IPS DF 4.7 (cell line): Measurements from ENCODE around the gene AATF.

Experiments
- DNase-seq: peaks from one replicate; pipeline ENCODE4 v3.0.0-alpha.2; 2013; ENCODE audit warnings: low spot score; ENCODE audit errors: extremely low read depth

Gene AATF, protein sequence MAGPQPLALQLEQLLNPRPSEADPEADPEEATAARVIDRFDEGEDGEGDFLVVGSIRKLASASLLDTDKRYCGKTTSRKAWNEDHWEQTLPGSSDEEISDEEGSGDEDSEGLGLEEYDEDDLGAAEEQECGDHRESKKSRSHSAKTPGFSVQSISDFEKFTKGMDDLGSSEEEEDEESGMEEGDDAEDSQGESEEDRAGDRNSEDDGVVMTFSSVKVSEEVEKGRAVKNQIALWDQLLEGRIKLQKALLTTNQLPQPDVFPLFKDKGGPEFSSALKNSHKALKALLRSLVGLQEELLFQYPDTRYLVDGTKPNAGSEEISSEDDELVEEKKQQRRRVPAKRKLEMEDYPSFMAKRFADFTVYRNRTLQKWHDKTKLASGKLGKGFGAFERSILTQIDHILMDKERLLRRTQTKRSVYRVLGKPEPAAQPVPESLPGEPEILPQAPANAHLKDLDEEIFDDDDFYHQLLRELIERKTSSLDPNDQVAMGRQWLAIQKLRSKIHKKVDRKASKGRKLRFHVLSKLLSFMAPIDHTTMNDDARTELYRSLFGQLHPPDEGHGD

DNA sequence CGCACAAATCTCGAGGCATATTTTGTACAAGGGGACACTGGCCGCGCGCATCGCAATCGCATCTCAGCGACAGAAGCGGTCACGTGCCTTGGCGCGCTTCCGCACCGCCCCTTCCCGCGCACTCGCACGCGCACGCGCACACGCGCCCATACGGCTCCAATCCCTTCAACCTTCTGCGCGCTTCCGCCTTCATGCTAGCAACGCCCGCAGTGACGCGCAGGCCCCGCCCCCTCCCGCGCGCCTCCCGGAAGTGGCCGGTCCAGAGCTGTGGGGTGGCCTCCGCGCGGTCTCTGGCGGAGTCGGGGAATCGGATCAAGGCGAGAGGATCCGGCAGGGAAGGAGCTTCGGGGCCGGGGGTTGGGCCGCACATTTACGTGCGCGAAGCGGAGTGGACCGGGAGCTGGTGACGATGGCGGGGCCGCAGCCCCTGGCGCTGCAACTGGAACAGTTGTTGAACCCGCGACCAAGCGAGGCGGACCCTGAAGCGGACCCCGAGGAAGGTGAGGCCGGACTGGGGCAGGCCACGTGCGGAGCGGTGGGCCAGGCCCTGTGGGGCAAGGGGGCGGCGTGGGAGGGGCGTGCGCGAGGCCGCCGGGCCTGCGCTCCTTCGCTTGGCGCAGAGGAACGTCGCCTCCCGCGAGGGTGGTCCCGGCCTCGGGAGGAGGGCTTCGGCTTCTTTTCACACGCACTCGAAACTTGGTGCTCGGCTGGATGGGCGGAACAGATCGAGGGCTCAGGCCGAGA, at the start of gene AATF:
TSS of gene AATF (plus strand) at position 238 of the 744 bp plus-strand sequence. CDS start at position 410, 172 bp downstream.
- no peak for DNase-seq

DNA sequence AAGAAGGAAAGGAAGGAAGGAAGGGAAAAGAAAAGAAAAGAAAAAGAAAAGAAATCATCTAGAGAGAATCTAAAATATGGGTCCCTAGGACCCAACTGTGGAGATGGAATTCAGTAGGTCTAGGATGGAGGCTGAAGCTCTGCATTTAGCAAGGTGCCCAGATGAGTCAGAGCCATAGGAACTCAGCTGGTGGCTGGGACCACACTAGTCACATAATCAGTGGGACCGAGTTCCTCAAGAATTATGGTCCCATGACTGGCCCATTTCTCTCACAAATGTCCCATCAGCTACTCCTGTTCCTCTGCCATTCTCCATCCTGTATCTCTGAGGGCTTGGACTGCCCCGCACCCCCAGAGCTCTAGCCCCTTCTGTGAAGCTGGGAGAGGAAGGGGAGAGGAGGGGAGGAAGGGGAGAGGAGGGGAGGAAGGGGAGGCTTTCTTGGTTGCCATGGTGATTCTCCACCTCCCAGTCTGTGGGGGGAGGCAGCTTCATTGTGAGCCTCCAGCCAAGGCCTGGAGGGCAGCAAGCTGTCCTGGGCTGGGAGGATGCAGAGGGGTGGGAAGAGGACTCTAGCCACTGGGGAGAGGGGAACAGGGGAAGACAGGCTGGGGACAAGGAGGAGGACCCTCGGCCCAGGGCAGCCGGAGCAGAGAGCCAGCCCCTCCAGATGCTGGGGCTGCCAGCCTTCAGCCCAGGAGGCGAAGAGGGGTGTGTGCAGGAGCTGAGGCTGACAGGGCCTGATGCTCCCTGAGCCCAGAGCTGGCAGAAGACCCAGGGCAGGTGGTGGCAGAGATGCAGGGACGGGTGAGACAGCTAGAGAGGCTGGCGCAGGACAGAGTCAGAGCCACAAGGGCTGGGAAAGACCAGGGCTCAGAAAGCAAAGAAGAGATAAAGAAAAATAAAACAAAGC, 49.2 kb upstream of the AATF start:
- DNase-seq, result no peak

DNA sequence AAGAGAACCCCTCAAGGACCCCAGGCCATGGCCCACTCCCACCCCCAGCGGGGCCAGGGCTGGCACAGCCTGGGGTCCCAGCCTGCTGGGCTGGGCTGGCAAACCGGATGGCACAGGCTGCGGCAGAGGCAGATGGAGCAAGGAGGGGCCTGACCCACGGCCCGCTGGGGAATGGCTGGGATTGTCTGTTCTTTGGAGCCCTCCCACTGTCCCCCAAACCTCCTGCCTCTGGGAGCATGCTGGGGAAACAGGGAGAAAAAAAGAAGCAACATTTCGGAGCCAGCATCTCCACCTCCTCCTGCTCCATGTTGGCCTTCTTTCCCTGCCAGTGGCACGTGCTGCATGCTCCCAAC, 48.6 kb upstream of the AATF start:
- DNase-seq, result no peak

DNA sequence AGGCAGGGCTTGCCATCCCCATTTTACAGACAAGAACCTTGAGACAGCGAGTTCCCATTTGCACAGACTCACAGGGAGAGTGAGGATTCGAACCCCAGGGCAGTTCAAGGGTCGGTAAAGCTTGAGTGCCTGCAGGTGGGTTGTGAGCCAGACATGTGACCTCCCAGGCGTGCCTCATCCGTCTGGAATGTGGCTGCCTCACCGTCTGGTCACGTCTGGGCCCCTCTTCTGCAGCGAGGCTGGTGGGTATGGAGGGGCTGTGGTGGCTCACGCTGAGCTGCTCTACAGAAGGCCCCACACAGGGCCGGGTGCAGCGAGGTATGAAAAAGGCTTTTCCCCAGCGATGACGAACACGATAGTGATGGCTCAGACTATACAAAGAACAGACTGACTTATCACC, 47.2 kb upstream of the AATF start:
- DNase-seq, result no peak

DNA sequence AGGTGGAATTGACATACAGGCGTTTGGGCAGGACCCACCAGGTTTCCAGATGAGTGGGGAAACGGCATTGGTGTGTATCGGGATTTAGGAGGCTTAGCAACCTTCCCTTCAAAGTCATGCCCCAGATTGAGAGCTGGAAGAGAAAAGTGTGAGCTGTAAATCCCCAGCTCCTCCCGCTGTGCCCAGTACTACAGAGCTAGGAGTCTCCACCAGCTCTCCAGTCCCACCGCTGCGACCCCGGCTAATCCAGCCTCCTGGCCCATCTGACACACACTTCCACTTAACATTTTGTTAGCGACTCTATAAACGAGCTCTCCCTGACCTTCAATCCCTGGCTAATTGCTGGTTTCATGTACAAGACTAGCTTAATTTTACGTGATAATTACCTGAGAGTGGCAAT, 41.3 kb upstream of the AATF start:
- DNase-seq, result no peak

DNA sequence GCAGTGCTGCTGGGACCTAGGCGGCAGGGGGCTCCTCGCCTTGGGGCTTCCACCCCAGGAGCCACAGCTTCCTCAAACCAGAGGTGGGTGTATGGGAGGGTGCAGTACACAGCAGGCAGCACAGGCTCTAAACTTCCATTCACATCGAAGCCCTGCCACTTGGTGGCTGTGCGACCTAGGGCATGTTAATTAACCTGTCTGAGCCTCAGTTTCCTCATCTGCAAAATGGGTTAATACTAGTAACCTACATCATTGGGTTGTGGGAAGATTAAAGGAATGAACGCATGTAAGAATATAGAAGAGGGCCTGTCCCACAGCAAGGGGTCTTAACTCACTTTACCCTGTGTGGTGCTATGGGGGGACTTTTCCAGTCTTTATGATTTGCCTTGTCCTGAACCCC, 38.2 kb upstream of the AATF start:
- DNase-seq, result no peak

DNA sequence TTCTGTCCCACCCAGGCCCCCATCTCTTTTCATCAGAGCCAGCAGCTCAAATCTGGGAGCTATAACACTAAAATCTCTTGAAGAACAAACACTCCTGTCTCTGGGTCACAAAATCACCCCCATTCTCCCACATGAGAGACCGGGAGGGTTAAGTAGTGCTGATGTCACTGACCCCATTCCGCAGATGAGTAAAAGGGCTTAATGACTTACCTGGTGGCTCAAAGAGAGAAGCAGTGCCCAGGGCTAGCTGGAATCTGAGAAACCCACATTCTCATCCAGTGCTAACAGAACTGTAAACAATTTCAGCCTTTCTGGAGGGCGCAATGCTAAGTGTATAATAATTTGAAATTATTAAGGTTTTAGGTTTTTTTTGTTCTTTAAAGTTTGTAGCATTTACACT, 37.8 kb upstream of the AATF start:
- DNase-seq, result no peak

DNA sequence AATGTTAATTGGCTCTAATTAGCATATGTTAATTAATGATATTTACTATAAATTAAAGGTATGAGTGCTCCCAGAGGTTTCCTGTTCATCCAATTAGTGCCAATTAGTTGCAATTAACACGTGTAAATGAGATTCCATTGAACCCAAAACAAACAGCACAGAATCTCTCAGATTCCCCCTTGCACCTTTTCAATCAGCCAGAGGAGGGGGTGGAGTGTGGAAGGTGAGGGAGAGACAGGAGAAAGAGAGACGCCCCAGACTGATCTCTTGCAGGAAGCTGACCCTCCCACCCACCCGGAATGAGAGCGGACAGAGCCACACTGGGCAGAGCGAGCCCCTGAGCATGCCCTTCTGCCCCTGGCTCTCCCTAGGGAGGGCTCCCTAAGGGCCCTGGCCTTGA, 35.6 kb upstream of the AATF start:
- DNase-seq, result no peak

DNA sequence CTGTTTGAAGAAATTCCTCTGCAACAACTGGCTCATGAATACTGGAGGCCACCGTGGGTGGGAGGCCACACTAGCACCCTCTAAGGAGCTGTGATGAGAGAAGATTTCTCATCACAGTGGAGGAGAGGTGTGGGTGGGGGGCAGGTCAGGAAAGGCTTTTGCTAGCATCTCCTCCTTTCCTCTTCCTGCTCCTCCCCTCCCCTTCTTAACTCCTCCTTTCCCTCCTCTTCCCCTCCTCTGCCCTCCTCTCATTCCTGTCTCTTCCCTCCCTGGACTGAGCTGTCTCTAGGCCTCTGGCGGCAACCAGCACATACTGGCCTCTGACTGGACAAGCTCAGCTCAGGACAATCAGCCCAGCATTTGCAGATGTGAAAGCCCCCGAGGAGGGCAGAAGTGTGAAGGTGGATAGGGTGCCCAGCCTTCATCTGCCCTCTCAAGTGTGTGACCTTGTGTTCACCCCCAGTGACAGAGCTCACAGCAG, 30.5 kb upstream of the AATF start:
- no peak for DNase-seq

DNA sequence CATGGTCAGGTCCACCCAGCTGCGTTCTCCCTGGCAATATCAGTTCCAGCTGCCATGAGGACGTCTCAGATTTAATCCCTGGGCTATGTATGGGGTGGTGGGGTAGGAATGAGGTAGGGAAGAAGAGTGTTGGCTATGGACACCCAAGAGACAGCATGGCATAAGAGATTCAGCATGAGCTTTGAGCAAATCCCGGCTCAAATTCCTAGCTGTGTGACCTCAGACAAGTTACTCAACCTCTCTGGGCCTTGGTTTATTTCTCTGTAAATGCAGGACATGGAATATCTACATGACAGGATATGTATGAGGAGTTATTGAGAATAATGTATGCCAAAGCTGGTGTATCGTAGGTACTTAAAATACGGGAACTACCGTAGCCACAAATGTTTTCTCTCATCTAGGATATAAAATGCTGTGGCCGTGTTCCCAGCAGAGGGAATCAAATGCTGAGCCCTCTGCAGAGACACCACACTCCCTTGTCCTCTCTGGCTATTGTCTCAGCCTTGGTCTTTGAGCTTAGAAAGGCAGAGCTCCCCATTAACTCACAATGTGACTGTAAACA, 29.3 kb upstream of the AATF start:
- DNase-seq, result no peak

DNA sequence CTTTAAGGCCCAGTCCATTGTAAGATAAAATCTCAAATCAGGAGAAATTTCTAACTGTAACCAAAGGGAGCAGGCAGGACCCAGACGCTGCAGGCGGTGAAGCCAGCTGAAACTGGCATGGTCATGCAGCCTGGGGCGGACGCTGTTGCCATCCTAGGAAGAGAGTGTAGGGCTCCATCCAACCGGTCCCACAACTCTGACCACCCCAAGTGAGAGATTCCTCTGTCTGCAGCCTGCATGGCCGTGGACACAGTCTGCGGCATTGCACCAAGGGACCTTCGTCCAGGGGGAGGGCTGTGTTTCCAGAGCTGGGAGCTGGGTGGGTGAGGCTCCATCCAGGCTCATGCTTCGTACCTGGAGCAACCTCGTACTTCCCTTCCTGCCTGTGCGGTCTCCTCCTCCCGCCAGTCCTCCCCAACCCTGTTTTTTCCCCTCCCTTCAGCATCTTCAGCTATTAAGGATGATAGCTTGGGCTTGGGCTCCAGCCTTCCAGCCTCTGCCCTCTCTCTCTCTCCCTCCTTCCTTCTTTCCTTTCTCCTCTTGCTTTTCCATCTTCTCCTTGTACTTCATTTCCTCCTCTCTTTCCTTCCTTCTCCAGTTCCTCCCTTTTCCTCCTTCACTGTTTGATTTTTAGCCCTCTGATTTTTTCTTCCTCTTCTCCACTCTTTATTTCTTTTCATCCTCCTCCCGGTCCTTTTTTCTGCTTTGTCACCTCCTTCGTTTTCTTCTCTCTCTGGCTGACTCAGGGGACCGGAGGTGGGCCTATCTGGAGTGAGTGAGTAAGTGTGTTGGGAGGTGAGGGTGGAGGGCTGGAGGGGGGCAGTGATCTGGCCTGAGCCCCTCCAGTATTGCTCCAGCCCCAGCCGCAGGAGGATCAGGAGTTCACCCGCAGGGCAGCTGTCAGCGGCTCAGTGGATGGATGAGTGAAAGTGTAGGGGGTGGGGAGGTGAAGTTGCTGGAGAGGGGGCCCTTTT, 28.4 kb upstream of the AATF start:
- no peak for DNase-seq

DNA sequence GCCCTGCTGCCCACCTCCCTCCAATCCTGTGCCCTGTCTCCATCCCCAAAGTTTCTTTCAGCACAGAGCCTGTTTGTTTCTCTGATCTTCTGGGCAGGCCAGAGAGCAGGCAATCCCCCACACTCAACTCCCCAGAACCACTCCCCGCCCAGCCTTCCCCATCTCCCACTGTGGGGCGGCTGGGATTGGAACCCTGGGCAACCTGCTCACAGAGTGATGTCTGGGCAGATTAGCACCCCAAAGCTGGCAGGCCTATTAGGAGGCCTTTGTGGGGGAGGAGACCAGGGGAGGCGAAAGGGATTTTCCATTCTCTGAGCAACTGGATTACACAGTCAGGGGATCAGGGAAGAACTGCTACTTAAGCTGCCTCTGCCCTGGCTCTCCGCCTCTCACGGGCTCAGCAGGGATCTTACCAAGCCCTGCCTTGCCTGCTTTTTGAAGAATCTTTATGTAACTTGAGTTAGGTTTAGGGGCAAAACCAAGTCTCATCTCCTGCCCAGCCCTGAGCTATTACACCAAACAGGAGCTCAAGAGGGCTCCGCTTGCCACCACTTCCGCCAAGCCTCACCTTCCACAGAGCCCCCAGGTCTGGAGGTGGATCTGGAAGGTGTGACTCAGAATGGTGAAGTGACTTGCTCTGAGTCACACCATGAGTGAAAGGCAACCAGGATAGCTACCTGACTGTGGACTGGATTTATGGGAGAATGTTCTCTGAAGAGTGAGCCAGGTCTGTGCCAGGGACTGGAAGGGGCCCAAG, 27.5 kb upstream of the AATF start:
- no peak for DNase-seq

DNA sequence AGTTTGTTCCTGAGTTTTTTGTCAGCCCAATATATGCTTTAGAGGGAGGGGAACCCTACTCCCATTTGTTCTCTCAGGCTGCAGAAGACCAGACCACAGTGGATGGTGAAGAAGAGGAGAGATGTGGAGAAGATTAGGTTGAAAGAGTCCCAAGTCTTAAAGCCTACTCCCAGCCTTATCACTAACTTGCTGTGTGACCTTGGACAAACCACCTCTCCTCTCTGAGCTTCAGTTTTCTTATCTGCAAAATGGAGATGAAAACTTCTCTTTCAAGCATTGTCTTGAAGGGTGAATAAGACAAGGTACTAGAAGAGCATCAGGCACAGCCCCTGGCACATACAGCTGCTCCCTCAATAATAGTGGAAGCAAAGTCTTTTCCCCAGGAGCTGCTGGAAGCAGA, 26.6 kb upstream of the AATF start:
- no peak for DNase-seq

DNA sequence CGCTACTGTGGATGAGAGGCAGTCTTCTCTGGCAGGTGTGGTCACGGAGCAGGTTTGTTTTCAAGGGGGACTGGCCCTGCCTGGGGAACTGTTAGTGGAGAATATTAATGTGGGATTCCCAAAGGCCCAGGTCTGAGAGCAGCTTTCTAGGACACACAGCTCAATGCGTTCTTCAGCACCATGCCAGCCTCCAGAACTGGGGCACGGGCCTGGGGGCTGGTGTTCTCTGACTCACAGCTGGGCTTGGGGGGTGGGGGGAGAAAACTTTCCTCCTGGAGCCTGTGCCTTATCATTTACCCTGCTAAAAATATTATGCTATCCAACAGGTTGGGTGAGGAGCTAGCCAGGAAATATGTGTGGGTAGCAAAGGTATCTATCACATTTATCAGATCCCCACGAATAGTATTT, 24.9 kb upstream of the AATF start:
- DNase-seq, result no peak

DNA sequence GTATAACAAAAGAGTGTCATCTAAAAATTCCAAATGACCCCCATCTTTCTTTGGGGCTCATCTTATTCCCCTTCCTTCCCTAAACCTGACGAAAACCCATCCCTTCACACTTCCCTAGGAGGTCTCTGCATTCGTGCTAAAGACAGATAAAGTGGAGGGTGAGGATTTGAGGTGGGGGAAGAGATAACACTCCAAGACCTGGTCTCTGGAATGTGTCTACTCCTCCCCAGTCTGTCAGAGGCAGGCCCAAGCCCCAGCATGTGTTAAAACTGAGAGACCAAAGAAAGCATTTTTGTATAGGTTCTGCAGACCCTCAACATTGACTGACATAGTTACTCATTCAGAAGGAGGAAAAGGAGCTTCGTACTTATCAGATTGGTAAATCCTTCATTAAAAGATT, 22.5 kb upstream of the AATF start:
- no peak for DNase-seq

DNA sequence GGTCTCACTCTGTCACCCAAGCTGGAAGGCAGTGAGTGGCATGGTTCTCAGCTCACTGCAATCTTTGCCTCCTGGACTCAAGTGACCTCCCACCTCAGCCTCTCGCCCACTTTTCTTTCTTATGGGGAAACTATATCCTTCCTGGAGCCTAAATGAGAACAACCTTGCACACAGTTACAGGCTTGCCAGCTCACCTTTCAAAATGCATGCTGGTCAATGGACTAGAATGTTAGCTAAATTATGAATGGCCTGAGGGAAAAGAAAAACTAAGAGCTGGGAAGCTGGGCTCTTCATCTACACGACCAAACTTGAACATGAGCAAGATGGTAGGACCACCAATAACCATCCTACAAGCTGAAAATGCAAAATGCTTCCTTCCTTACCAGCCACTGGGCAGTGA, 22.1 kb upstream of the AATF start:
- DNase-seq, result no peak

DNA sequence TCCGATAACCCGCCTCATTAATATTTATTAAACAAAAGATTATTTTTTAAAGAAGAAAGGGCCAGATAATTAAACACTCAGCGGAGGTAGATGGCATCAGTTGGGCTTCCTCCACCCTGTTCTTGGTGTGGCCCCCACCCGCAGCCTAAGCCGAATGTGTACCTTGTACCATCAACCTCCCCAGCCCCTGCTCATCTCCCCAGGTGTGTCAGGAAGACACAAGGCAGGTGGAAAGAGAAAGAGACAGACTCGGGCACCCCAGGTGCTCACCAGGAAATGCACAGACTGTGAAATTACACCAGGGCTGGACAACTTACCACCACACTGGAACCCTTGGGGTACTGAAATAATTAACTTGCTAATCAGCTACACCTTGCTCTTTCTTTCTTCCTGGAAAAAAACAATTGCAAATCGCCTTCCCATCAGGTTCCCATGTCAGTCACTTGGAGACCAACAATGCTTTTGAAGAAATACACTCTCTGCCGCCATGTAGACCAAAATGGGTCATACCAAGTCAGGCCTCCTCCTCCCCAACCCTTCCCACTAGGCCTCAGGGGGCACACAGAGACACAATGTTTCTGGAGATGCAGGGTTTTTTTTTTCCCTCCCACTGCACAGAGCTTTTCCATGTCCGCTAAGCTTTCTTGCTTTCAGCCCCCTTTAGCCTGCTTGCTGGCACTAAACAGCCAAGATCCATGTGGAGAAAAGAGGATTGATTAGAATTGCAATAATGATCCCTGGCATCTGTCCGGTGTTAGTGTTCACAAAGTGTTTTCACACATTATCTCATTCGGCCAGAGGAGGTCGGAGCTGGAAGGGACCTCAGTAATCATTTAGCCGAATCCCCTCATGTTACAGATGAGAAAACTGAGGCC, 20.0 kb upstream of the AATF start:
- no peak for DNase-seq

DNA sequence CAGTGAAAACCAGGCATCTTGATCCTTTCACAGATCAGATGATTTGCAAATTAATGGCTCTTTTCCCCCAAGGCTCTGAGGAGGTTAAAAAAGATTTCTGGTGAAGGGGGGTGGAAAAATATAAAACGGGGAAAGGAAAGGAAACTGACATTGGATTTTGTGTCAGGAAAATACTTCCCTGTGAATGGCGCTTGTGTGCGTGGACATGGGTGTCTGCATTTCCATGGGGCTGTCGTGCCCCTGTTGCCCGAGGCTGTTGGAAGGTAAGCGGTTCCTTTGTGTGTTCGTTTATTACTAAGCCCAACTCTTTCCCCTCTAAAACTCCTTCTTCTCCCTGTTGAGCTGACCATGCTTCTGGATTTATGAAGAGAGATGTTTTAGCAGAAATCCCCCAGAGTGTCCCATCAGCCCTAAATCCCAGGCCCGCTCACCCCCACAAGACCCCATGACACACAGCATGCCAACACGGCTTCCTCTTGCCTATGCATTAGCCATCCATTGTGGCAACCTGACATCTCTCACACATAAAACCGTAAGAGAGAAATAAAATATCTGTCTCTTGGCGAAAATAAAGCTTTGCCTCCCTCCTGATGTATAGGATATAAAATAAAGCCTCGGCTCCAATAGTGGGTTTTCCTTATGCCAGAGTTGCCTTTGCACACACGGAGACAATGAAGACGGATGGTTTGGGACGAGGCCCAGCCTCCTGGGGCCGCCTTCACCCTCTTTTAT, 18.7 kb upstream of the AATF start:
- no peak for DNase-seq
